Thyroid gland (tissue), 4 donors: ENCODE results near the gene MPEG1. TPM values are rescaled to one million over a fixed set of nuclear protein-coding genes. Genes with fewer than 3 reads are reported as not detected.

Source experiments
- DNase-seq, 2 donors: peaks; one replicate each; pipeline ENCODE4 v3.0.0-alpha.2; 2019
- H3K27ac ChIP-seq, 3 donors: fragments of 200-600 bp; sonication (generic); 1 replicate in 2 of 3; 2 replicates in 1 of 3; pipeline ENCODE4 v1.5.1; 2016 to 2019; ENCODE audit warnings: mild to moderate bottlenecking in 1 of 3, moderate library complexity in 1 of 3
- H3K27me3 ChIP-seq: fragments of 200-600 bp; sonication (generic); one replicate; pipeline ENCODE4 v1.5.1; 2019
- H3K36me3 ChIP-seq, 2 donors: fragments of 200-600 bp; sonication (generic); one replicate each; pipeline ENCODE4 v1.5.1; 2016 to 2019
- H3K4me1 ChIP-seq, 2 donors: fragments of 200-600 bp; sonication (generic); one replicate each; pipeline ENCODE4 v1.5.1; 2017 to 2019
- H3K4me3 ChIP-seq, 3 donors: fragments of 200-600 bp; sonication (generic); replicated peaks in 1 of 3; 1 replicate in 2 of 3; 2 replicates in 1 of 3; pipeline ENCODE4 v1.5.1; 2016; ENCODE audit warnings: mild to moderate bottlenecking in 1 of 3
- H3K9me3 ChIP-seq: fragments of 200-600 bp; sonication (generic); one replicate; pipeline ENCODE4 v1.5.1; 2017
- CTCF ChIP-seq, 6 experiments: fragments of 200-600 bp in 3 of 6; fragments of 450-650 bp in 3 of 6; sonication (generic) in 3 of 6; IDR thresholded peaks; one replicate each; pipeline ENCODE4 v1.5.1; 2016 to 2019; ENCODE audit warnings: antibody characterized with exemption in 6 of 6, mild to moderate bottlenecking in 2 of 6, inconsistent platforms in 1 of 6, moderate library complexity in 1 of 6
- POLR2A ChIP-seq, 2 donors: fragments of 450-650 bp; IDR thresholded peaks; one replicate each; pipeline ENCODE4 v1.6.1; 2017; ENCODE audit warnings: antibody characterized with exemption in 2 of 2, mild to moderate bottlenecking in 2 of 2, moderate library complexity in 1 of 2
- WGBS, 2 donors: methylation state at CpG; one replicate each; pipeline ENCODE4 v1.1.5; 2017; 5-methylcytosine and 5-hydroxymethylcytosine counted together
- intact Hi-C: fragments of 100-400 bp; cut with DNase I; formaldehyde crosslinking; loops from one replicate; pipeline ENCODE4 v1.15.1; 2023
- total RNA-seq, 4 donors: library from RNA; depleted of rRNA; stranded (reverse); fragments of >200 nt; gene quantifications; one replicate each; pipeline ENCODE4 v1.2.3, GENCODE V29; 2016

MPEG1 gene
- total RNA-seq, 4 donors from 2014 or later, result 5.8 to 16.3 (median 11.5) TPM

GRCh38 chr11:59247531-59248227 is 35.0 kb upstream of the MPEG1 start:
- TF ChIP-seq CTCF (IDR thresholded peaks at IDR 0.05), result no peak
- no peak for TF ChIP-seq POLR2A (IDR thresholded peaks at IDR 0.05)
- peak; percentile 55 to 64 for DNase-seq
- Histone ChIP-seq H3K27ac (peak overlapping the region; percentile 47 to 57 (median 57)), H3K27me3 (no peaks in the 10 kb centered on the region), H3K36me3 (no peaks in the 10 kb centered on the region), H3K4me1 (peaks cover 22 to 30% of the 10 kb centered on the region in 2 donors), H3K4me3 (no peak overlapping the region), H3K9me3 (no peaks in the 10 kb centered on the region)
- WGBS, 2 donors, result 3 to 5% methylated on average over 2 of the region's 2 CpGs
- intact Hi-C loops, result no loop called here

- H3K4me1 ChIP-seq, result peaks cover 22 to 25% of the 10 kb centered on the region in 2 donors
- WGBS, 2 donors, result 85 to 97% methylated on average over 1 of the region's 1 CpG
- intact Hi-C loops, result no loop called here
- H3K36me3 ChIP-seq, result no peaks in the 10 kb centered on the region
- no peak for TF ChIP-seq CTCF (IDR thresholded peaks at IDR 0.05)
- no peak for TF ChIP-seq POLR2A (IDR thresholded peaks at IDR 0.05)
- H3K27ac ChIP-seq, result no peak overlapping the region
- DNase-seq, result no peak
- no peaks in the 10 kb centered on the region for H3K9me3 ChIP-seq
- no peak overlapping the region for H3K4me3 ChIP-seq
- H3K27me3 ChIP-seq, result no peaks in the 10 kb centered on the region
These were observed 30.9 kb upstream of the MPEG1 start for GRCh38 chr11:59243633-59244032.

- Histone ChIP-seq H3K36me3 (no peaks in the 10 kb centered on the region), H3K27ac (no peak overlapping the region), H3K4me1 (no peaks in the 10 kb centered on the region), H3K9me3 (no peaks in the 10 kb centered on the region), H3K27me3 (no peaks in the 10 kb centered on the region), H3K4me3 (no peak overlapping the region)
- DNase-seq, result no peak
- intact Hi-C loops, result no loop called here
- TF ChIP-seq POLR2A (IDR thresholded peaks at IDR 0.05), result no peak
- no peak for TF ChIP-seq CTCF (IDR thresholded peaks at IDR 0.05)
These were observed 27.6 kb upstream of the MPEG1 start for GRCh38 chr11:59240322-59240721.

GRCh38 chr11:59226396-59226795 is 13.7 kb upstream of the MPEG1 start:
- no peak for TF ChIP-seq POLR2A (IDR thresholded peaks at IDR 0.05)
- TF ChIP-seq CTCF (IDR thresholded peaks at IDR 0.05), result no peak

GRCh38 chr11:59225017-59225416 is 12.3 kb upstream of the MPEG1 start:
- Histone ChIP-seq H3K9me3 (no peaks in the 10 kb centered on the region), H3K27me3 (no peaks in the 10 kb centered on the region), H3K36me3 (no peaks in the 10 kb centered on the region), H3K4me3 (no peak overlapping the region), H3K4me1 (peaks cover 6% of the 10 kb centered on the region in 2 donors), H3K27ac (peak overlapping the region in 2 of 3 donors; percentile 34 to 36)
- 81 to 82% methylated on average over 1 of the region's 1 CpG for WGBS, 2 donors
- intact Hi-C loops, result no loop called here
- DNase-seq, result no peak
- TF ChIP-seq POLR2A (IDR thresholded peaks at IDR 0.05) (no peak), CTCF (IDR thresholded peaks at IDR 0.05) (no peak)

More at GRCh38 chr11:59226396-59226795, 13.7 kb upstream of the MPEG1 start:
- Histone ChIP-seq H3K27me3 (no peaks in the 10 kb centered on the region), H3K4me3 (no peak overlapping the region), H3K9me3 (no peaks in the 10 kb centered on the region), H3K36me3 (no peaks in the 10 kb centered on the region), H3K27ac (no peak overlapping the region), H3K4me1 (peaks cover 6% of the 10 kb centered on the region in 2 donors)
- intact Hi-C loops, result no loop called here
- DNase-seq, result no peak
- 53 to 76% methylated on average over 2 of the region's 2 CpGs for WGBS, 2 donors
